ENCODE measurements around the gene GRM1.

DNA sequence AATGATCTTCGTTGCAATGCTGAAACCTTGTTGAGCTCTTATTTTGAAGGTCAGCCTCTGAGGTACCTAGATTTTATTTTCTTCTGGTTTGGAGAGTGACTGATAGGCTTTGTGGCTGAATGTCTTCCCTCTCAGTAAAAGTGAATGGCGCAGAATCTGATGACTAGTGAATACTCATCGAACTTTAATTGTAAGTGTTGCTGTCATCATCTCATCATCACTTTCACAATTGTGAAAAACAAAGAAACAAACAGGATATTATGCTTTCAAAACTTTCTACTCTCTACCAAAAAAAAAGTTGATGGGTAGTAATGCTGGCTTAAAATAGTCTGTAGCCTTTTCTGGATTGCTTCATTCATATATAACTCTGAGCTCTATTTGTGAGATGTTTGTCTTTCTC is 275.3 kb downstream of the GRM1 start:
- TF ChIP-seq, protein P1, sequence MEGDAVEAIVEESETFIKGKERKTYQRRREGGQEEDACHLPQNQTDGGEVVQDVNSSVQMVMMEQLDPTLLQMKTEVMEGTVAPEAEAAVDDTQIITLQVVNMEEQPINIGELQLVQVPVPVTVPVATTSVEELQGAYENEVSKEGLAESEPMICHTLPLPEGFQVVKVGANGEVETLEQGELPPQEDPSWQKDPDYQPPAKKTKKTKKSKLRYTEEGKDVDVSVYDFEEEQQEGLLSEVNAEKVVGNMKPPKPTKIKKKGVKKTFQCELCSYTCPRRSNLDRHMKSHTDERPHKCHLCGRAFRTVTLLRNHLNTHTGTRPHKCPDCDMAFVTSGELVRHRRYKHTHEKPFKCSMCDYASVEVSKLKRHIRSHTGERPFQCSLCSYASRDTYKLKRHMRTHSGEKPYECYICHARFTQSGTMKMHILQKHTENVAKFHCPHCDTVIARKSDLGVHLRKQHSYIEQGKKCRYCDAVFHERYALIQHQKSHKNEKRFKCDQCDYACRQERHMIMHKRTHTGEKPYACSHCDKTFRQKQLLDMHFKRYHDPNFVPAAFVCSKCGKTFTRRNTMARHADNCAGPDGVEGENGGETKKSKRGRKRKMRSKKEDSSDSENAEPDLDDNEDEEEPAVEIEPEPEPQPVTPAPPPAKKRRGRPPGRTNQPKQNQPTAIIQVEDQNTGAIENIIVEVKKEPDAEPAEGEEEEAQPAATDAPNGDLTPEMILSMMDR (IDR thresholded peaks at IDR 0.05; ENCODE audit: low read depth, low read length, poor library complexity, severe bottlenecking) = no peak
- no peak for TF ChIP-seq EZH2phosphoT487 (IDR thresholded peaks at IDR 0.05; ENCODE audit: borderline replicate concordance, low read length)

All from DOHH2 (cell line).